Activated naive CD8-positive, alpha-beta T cell (primary cell): ENCODE measurements around the gene BET1.

Source experiments
- H3K27ac Mint-ChIP-seq: one replicate; pipeline ENCODE4 v1.8.0; 2021; ENCODE audit warnings: mixed read lengths
- H3K27me3 Mint-ChIP-seq: one replicate; pipeline ENCODE4 v1.8.0; 2021; ENCODE audit warnings: mixed read lengths
- H3K36me3 Mint-ChIP-seq: one replicate; pipeline ENCODE4 v1.8.0; 2021; ENCODE audit warnings: mixed read lengths
- H3K4me1 Mint-ChIP-seq: one replicate; pipeline ENCODE4 v1.8.0; 2021; ENCODE audit warnings: low read depth, mixed read lengths
- H3K4me3 Mint-ChIP-seq: one replicate; pipeline ENCODE4 v1.8.0; 2021; ENCODE audit warnings: mild to moderate bottlenecking, mixed read lengths
- H3K9me3 Mint-ChIP-seq: one replicate; pipeline ENCODE4 v1.8.0; 2021; ENCODE audit warnings: low read depth, mixed read lengths

BET1 gene

DNA sequence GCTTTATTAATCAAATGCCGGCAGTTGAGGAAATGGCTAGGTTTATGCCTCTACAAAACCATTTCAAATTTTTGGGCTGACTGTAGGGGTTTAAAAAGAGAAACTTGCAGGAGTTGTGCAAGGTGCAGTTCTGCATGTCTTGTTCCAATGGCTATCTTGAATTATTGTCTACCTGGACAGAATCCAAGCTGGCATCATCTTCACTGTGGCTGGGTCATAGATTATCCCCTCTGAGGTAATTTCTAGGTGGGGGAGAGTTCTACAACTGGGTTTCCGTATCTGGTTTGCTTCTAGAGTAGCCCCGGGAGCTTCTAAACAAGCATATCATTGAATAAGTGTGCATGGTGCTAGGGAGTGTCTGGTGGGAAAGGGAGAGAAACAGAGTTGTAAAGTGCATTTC lies 16.9 kb downstream of the BET1 start:
- H3K9me3 Mint-ChIP-seq: no peaks in the 10 kb centered on the region
- H3K4me3 Mint-ChIP-seq: no peak overlapping the region
- no peaks in the 10 kb centered on the region for H3K27me3 Mint-ChIP-seq
- peaks cover under 1% of the 10 kb centered on the region for H3K4me1 Mint-ChIP-seq
- H3K27ac Mint-ChIP-seq: no peak overlapping the region
- H3K36me3 Mint-ChIP-seq: peaks cover 12% of the 10 kb centered on the region

DNA sequence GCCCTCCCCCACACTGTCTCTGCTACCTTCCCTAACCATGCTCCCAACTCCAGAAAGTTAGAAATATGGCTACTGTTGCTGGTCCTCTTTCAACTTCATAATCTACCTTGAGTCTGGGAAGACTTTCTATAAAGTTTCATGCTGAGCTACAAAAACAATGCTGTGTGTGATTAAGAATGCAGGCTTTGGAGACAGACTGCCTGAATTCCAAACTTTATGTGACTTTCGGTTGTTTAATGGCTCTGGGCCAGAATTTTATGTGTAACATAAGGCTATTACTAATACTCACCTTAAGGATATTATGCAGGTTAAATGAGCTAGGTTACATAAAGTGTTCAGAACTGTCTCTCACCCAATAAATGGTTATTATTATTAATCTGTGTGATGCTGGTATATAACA lies 19.1 kb downstream of the BET1 start:
- no peaks in the 10 kb centered on the region for H3K9me3 Mint-ChIP-seq
- H3K36me3 Mint-ChIP-seq: peaks cover 13% of the 10 kb centered on the region
- no peak overlapping the region for H3K27ac Mint-ChIP-seq
- H3K27me3 Mint-ChIP-seq: no peaks in the 10 kb centered on the region
- H3K4me1 Mint-ChIP-seq: no peaks in the 10 kb centered on the region
- no peak overlapping the region for H3K4me3 Mint-ChIP-seq

DNA sequence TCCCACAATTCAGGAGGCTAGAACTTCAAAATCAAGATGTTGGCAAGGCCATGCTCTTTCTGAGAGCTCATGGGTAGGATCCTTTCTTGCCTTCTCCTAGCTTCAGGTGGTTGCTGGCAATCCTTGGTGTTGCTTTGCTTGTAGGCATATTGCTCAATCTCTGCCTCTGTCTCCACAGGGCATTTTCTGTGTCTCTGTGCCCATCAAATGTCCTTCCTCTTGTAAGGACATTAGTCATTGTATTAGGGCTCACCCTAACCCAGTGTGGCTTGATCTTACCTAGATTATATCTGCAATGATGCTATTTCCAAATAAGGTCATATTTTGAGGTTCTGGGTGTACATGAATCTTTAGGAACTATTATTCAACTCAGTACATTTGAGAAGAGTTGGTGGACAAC lies 20.1 kb downstream of the BET1 start:
- Mint-ChIP-seq H3K4me1 (no peaks in the 10 kb centered on the region), H3K4me3 (no peak overlapping the region), H3K27ac (no peak overlapping the region), H3K36me3 (peaks cover 13% of the 10 kb centered on the region), H3K9me3 (no peaks in the 10 kb centered on the region), H3K27me3 (no peaks in the 10 kb centered on the region)

DNA sequence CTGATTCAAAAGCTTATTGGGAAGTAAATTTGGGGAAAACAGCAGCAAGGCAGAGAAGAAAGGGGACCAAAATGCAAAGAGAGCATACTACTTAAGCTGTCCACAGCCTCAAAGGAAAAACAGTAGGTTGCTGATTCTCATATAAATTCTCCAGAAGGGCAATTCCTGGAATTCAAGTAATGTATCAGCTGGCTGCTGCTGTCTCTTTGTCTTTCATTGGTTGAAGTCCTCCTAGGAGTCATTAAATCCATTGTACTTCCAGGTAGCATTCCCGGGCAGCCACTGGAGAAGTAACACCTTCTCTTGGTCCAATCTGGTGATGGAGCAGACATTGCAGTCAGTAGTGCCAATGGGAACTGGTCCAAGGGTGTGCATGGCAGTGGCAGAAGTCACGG lies 22.7 kb downstream of the BET1 start:
- no peak overlapping the region for H3K4me3 Mint-ChIP-seq
- H3K27ac Mint-ChIP-seq: no peak overlapping the region
- H3K27me3 Mint-ChIP-seq: no peaks in the 10 kb centered on the region
- no peaks in the 10 kb centered on the region for H3K9me3 Mint-ChIP-seq
- H3K4me1 Mint-ChIP-seq: no peaks in the 10 kb centered on the region
- peaks cover 6% of the 10 kb centered on the region for H3K36me3 Mint-ChIP-seq

DNA sequence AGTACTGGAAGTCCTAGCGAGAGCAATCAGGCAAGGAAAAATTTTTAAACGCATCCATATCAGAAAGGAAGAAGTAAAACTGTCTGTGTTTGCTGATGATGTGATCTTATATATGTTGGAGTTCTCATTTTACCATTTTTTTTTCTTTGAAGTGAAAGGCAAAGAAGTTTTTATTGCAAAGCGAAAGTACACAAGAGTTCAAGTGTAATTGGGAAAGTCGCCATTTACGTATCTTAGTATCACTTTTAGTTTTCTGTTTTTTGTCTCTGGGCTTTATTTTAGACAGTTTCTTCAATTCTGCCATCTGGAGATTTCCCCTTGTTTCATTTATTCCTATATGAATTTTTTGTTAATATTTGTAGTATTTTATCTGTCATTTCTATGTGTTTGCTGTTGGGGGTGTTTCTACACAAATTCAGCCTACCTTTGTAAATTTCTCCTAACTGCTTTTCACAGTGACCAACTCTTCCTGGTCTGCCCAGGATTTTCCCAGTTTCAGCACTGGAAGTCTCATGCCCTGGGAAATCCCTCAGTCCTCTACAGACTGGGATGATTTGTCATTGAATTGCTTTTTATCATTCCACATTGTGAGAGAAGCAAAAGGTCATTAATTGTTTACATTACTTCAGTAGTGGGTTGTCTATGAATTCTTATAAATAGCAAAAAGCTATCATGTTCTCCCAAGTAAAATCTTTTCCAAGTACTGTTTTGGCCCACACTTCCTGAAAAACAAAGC lies 23.2 kb downstream of the BET1 start:
- Mint-ChIP-seq H3K36me3 (peaks cover 6% of the 10 kb centered on the region), H3K27me3 (no peaks in the 10 kb centered on the region), H3K27ac (no peak overlapping the region), H3K4me1 (no peaks in the 10 kb centered on the region), H3K9me3 (no peaks in the 10 kb centered on the region), H3K4me3 (no peak overlapping the region)

DNA sequence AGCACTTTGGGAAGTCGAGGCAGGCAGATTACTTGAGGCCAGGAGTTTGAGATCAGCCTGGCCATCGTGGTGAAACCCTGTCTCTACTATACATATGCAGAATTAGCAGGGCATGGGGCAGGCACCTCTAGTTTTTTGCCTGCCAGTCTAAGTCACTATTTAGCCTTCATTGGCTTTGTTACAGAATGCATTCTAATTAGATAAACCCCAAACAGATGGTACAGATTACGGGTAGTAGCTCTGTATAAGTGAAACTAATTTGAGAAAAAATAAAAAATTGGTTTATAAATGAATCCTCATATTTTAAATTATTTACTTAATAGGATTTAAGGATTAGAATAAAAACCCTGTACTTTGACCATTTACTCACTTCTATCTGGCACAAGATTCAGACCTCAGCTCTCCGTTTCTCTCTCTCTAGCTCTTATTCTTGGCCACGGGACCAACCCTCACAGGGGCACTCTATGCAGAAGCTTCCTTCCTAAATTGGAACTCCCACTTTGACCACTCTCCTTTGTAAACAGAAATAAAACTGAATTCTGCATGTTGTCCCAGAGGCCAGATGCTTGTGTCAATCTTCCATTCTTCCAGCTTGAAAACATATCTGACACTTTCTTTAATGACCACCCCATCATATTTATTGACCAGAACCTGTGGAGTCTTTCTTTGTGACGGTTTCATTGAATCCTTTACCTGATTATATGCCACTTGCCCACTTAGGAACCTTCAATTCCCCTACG lies 26.8 kb downstream of the BET1 start:
- Mint-ChIP-seq H3K4me3 (no peak overlapping the region), H3K27me3 (no peaks in the 10 kb centered on the region), H3K36me3 (peaks cover 14% of the 10 kb centered on the region), H3K4me1 (no peaks in the 10 kb centered on the region), H3K9me3 (no peaks in the 10 kb centered on the region), H3K27ac (no peak overlapping the region)

DNA sequence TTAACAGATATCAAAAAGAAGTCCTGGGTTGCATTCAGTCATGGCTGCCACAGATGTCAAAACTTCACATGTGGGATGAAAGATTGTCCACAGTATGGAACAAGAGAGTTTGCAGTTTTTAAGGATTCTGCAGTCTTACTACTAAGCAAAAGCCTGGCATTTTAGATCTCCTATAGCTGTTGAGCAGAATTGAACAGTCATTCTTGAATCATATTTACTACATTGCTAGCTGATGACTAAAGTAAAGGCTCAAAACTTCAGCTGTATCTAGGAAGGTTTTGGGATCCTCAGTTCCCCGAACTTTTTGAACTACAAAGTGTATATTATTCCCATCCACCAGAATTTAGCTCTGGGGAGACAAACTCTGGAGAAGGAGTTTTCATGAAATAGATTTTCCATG lies 31.0 kb downstream of the BET1 start:
- Mint-ChIP-seq H3K27me3 (no peaks in the 10 kb centered on the region), H3K36me3 (peaks cover 13% of the 10 kb centered on the region), H3K9me3 (no peaks in the 10 kb centered on the region), H3K27ac (no peak overlapping the region), H3K4me3 (no peak overlapping the region), H3K4me1 (no peaks in the 10 kb centered on the region)

DNA sequence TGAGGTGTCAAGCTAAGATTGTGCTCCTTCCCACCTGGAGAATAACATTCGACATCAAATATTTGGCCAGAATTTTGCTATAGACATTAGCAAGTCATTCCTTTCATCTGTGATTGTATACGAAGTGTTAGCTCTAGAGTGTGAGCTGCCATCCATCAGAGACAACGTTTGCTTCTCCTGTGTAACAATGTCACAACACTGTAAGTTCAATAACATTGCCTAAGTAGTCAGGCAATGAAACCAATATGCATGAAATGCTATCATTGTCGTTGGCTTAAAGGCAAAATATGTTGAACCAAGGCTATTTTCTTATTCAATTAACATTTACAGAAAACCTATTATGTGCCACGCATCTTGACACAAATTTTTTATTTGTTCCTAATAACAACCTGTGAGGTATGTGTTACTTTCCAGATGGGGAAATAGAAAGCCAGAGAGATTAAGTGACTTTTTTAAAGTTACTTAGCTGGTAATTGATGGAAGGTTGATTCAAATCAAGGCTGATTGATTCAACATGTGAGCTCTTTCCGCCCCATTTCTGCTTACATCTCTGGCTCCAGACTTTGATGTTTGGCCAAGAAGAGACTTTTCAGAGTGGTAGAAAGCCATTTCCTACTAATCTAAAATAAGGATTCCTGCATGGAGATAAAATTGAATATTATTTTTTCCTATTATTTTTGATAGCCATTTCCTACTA lies 32.0 kb downstream of the BET1 start:
- H3K27ac Mint-ChIP-seq: no peak overlapping the region

DNA sequence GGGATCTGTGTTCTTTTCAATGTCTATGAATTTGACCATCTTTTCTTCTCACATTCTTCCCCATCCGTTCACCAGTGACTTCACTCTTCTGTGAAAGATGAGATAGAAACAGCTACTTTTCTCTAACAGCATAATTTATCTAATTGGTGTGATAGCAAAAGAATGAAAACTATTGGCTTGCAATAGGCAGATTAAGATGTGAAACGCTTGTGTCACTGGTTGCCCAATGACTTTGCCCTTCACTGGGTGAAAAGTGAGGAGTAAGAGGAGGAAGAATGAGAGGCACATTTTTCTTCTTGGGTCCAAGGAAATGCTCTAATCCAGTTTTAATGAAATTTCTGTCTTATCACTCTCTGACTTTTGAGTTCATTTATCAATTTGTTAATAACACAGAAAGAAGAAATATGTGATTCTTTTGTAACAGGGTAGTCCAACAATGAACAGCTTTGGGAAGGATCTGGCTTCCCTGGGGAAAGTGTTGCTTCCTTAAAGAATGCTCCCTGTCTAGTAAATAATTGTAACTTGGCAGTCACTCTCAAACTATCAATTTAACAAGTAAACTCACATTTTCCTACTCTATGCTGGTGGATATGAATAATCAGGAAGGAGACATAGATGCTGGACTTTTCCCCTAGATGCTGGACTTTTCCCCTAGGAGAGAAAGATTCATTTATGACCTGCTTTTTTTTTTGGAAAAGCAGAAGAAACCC lies 35.1 kb downstream of the BET1 start:
- Mint-ChIP-seq H3K4me1 (no peaks in the 10 kb centered on the region), H3K4me3 (no peak overlapping the region), H3K36me3 (peaks cover 16% of the 10 kb centered on the region), H3K27ac (no peak overlapping the region), H3K9me3 (no peaks in the 10 kb centered on the region), H3K27me3 (no peaks in the 10 kb centered on the region)

More for the DNA sequence above, 32.0 kb downstream of the BET1 start:
- Mint-ChIP-seq H3K4me3 (no peak overlapping the region), H3K27me3 (no peaks in the 10 kb centered on the region), H3K4me1 (no peaks in the 10 kb centered on the region), H3K36me3 (peaks cover 17% of the 10 kb centered on the region), H3K9me3 (no peaks in the 10 kb centered on the region)

DNA sequence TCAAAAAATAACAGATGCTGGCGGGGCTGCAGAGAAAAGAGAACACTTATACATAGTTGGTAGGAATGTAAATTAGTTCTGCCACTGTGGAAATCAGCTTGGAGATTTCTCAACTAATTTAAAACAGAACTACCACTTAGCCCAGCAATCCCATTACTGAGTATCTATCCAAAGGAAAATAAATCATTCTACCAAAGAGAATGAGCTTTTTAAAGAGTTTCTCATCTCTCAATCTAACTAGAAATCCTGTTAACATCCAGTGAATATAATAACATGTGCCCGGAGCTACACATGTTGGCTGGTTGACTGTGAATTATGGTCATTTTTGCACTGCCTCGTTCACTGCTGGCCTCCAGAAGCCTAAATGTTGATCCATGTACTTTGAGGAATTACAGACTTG lies 39.3 kb downstream of the BET1 start:
- no peaks in the 10 kb centered on the region for H3K4me1 Mint-ChIP-seq
- no peak overlapping the region for H3K27ac Mint-ChIP-seq
- H3K4me3 Mint-ChIP-seq: no peak overlapping the region
- H3K9me3 Mint-ChIP-seq: no peaks in the 10 kb centered on the region
- H3K36me3 Mint-ChIP-seq: peaks cover 8% of the 10 kb centered on the region
- no peaks in the 10 kb centered on the region for H3K27me3 Mint-ChIP-seq

DNA sequence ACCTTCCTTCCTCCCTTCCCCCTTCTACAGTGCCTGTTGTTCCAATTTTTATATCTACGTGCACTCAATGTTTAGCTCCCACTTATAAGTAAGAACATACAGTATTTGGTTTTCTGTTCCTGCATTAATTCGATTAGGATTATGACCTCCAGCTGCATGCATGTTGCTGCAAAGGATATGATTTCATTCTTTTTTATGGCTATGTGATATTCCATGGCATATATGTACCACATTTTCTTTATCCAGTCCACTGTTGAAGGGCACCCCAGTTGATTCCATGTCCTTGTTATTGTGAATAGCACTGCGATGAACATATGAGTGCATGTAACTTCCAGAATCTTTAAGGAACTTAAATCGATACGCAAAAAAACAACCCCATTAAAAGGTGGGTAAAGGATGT lies 39.9 kb downstream of the BET1 start:
- no peaks in the 10 kb centered on the region for H3K4me1 Mint-ChIP-seq
- H3K36me3 Mint-ChIP-seq: peaks cover 12% of the 10 kb centered on the region
- H3K27ac Mint-ChIP-seq: no peak overlapping the region
- H3K27me3 Mint-ChIP-seq: no peaks in the 10 kb centered on the region
- no peak overlapping the region for H3K4me3 Mint-ChIP-seq
- no peaks in the 10 kb centered on the region for H3K9me3 Mint-ChIP-seq

DNA sequence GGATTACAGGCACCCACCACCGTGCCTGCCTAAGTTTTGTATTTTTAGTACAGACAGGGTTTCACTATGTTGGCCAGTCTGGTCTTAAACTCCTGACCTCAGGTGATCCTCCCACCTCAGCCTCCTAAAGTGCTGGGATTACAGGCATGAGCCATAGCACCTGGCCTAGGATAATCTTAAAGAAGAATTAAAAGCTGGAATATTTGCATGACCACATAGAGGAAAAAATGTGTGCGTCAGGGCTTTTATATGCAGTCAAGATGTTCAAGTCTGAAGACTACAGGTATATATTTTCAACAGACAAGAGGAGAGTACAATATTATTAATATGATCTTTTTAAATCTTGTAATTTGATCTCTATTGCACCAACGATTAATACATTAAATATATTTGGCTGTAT lies 43.2 kb downstream of the BET1 start:
- no peaks in the 10 kb centered on the region for H3K27me3 Mint-ChIP-seq
- no peaks in the 10 kb centered on the region for H3K4me1 Mint-ChIP-seq
- H3K4me3 Mint-ChIP-seq: no peak overlapping the region
- H3K36me3 Mint-ChIP-seq: peaks cover 8% of the 10 kb centered on the region
- no peaks in the 10 kb centered on the region for H3K9me3 Mint-ChIP-seq
- H3K27ac Mint-ChIP-seq: no peak overlapping the region

DNA sequence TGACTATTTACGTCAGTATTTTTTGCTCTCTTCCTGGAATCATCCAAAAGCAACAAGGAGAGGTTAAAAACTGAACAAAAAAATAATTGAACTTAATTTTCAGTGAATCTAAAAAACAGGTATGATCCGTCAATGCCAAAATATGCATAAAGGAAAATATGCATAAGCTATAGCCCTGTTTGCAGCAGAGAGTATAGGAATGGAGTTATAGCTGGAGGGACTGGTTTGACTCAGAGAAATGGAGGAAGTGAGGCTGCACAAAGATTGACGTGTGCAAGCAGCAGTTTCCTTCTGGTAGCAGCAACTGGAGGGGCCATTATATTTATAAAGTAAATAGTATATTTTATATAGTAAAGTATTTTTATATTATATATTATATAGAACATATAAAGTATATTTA lies 45.5 kb downstream of the BET1 start:
- Mint-ChIP-seq H3K9me3 (no peaks in the 10 kb centered on the region), H3K36me3 (peaks cover 3% of the 10 kb centered on the region), H3K27me3 (no peaks in the 10 kb centered on the region), H3K27ac (no peak overlapping the region), H3K4me3 (no peak overlapping the region), H3K4me1 (no peaks in the 10 kb centered on the region)

DNA sequence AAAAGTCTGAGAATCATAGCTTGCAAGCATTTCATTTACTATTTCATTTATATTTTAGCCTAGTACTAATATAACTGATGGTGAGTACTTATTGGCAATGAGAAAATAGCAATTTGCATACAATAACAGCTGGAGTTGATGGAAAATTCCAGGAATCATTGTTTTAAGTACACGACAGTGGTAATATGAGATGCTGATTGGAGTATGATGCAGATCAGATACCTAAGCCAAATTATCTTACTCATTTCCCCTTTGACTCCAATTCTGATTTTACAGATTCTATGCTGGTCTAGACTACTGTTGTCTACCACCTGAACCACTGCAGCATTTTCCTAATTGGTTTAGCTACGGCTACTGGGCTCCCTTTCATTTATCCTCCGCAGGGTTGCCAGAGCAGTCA lies 45.9 kb downstream of the BET1 start:
- Mint-ChIP-seq H3K27ac (no peak overlapping the region), H3K4me3 (no peak overlapping the region), H3K36me3 (peaks cover 3% of the 10 kb centered on the region), H3K4me1 (no peaks in the 10 kb centered on the region), H3K9me3 (no peaks in the 10 kb centered on the region), H3K27me3 (no peaks in the 10 kb centered on the region)

DNA sequence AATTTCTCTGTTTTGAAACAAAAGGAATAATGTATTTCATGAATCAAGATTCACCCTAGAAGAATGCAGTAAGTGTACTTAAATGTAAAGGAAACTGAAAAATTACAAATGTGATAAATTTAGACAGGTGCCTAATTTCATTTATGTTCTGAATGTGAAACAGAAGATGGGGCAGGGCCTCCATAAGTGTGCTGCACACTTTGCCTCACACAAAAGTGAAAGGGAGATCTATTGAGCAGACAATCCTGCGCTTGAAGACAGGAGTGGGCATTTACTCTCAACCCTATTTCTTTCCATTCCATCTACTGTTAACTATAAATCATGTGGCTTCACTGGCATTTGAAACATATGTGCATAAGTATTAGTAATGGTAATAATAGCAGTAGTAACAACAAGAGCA lies 46.4 kb downstream of the BET1 start:
- H3K4me1 Mint-ChIP-seq: no peaks in the 10 kb centered on the region
- H3K4me3 Mint-ChIP-seq: no peak overlapping the region
- no peaks in the 10 kb centered on the region for H3K27me3 Mint-ChIP-seq
- peaks cover 3% of the 10 kb centered on the region for H3K36me3 Mint-ChIP-seq
- no peaks in the 10 kb centered on the region for H3K9me3 Mint-ChIP-seq
- H3K27ac Mint-ChIP-seq: no peak overlapping the region
